Epithelial cell of proximal tubule (primary cell): ENCODE measurements around the gene ADARB2. TPM values are rescaled to one million over a fixed set of nuclear protein-coding genes. Genes with fewer than 3 reads are reported as not detected.

ENCODE experiments used
- DNase-seq: peaks from one replicate; pipeline ENCODE4 v3.0.0-alpha.2; 2011; ENCODE audit warnings: low read depth
- H3K4me3 ChIP-seq: 2 replicates; pipeline ENCODE4 v1.5.1; 2011; ENCODE audit warnings: low read depth, mild to moderate bottlenecking, low read length
- CTCF ChIP-seq: conservative IDR thresholded peaks from 2 replicates; pipeline ENCODE4 v1.5.1; 2012; ENCODE audit warnings: low read depth, mild to moderate bottlenecking, low read length
- total RNA-seq: library from RNA; depleted of rRNA; stranded (reverse); fragments of >200 nt; gene quantifications from 2 replicates; pipeline ENCODE4 v1.2.3, GENCODE V29; 2015

ADARB2 gene
- total RNA-seq, 1 donor from 2014 or later = 0.63 TPM

GRCh38 chr10:1594372-1595241 is 142.7 kb downstream of the ADARB2 start:
- no peak overlapping the region for H3K4me3 ChIP-seq
- no peak for DNase-seq
- TF ChIP-seq CTCF = no peak

- no peak overlapping the region for H3K4me3 ChIP-seq
- DNase-seq = no peak
- TF ChIP-seq CTCF = no peak
Measured at GRCh38 chr10:1591742-1592141, 145.6 kb downstream of the ADARB2 start.

GRCh38 chr10:1591045-1591444 is 146.3 kb downstream of the ADARB2 start:
- DNase-seq = no peak
- no peak for TF ChIP-seq CTCF
- no peak overlapping the region for H3K4me3 ChIP-seq

- H3K4me3 ChIP-seq = no peak overlapping the region
- no peak for TF ChIP-seq CTCF
- DNase-seq = no peak
Measured at GRCh38 chr10:1589257-1589656, 148.1 kb downstream of the ADARB2 start.

GRCh38 chr10:1582739-1583138 is 154.6 kb downstream of the ADARB2 start:
- no peak for TF ChIP-seq CTCF
- DNase-seq = no peak

GRCh38 chr10:1581189-1581588 is 156.1 kb downstream of the ADARB2 start:
- DNase-seq = no peak
- no peak overlapping the region for H3K4me3 ChIP-seq
- TF ChIP-seq CTCF = no peak

More at GRCh38 chr10:1582739-1583138, 154.6 kb downstream of the ADARB2 start:
- H3K4me3 ChIP-seq = no peak overlapping the region

- no peak for TF ChIP-seq CTCF
- no peak for DNase-seq
- no peak overlapping the region for H3K4me3 ChIP-seq
Measured at GRCh38 chr10:1579671-1580070, 157.7 kb downstream of the ADARB2 start.
